Measurements from ENCODE around the gene TMEFF2. TPM values are rescaled to one million over a fixed set of nuclear protein-coding genes. Genes with fewer than 3 reads are reported as not detected.

The TMEFF2 gene
- total RNA-seq, 1 donor: not detected

GRCh38 chr2:191931329-191931728 lies 263.4 kb downstream of the TMEFF2 start:
- no peak overlapping the region for H3K4me3 ChIP-seq (ENCODE audit: low read depth, low read length)
- no peak for TF ChIP-seq CTCF (IDR thresholded peaks at IDR 0.05; ENCODE audit: insufficient read depth, low read depth, low read length)
- no peak for DNase-seq (ENCODE audit: low read depth)

- no peak for TF ChIP-seq CTCF (IDR thresholded peaks at IDR 0.05; ENCODE audit: insufficient read depth, low read depth, low read length)
- DNase-seq (ENCODE audit: low read depth): no peak
- no peak overlapping the region for H3K4me3 ChIP-seq (ENCODE audit: low read depth, low read length)
Measured at GRCh38 chr2:191930205-191930604, 264.5 kb downstream of the TMEFF2 start.

- TF ChIP-seq CTCF (IDR thresholded peaks at IDR 0.05; ENCODE audit: insufficient read depth, low read depth, low read length): no peak
- no peak overlapping the region for H3K4me3 ChIP-seq (ENCODE audit: low read depth, low read length)
- DNase-seq (ENCODE audit: low read depth): no peak
Measured at GRCh38 chr2:191929288-191929687, 265.4 kb downstream of the TMEFF2 start.

GRCh38 chr2:191927991-191928390 lies 266.7 kb downstream of the TMEFF2 start:
- H3K4me3 ChIP-seq (ENCODE audit: low read depth, low read length): no peak overlapping the region
- peak; percentile 53 for DNase-seq (ENCODE audit: low read depth)
- TF ChIP-seq CTCF (IDR thresholded peaks at IDR 0.05; ENCODE audit: insufficient read depth, low read depth, low read length): no peak

GRCh38 chr2:191927319-191927867 lies 267.3 kb downstream of the TMEFF2 start:
- TF ChIP-seq CTCF (IDR thresholded peaks at IDR 0.05; ENCODE audit: insufficient read depth, low read depth, low read length): no peak
- DNase-seq (ENCODE audit: low read depth): peak; percentile 72
- H3K4me3 ChIP-seq (ENCODE audit: low read depth, low read length): no peak overlapping the region

- no peak for DNase-seq (ENCODE audit: low read depth)
- H3K4me3 ChIP-seq (ENCODE audit: low read depth, low read length): no peak overlapping the region
- TF ChIP-seq CTCF (IDR thresholded peaks at IDR 0.05; ENCODE audit: insufficient read depth, low read depth, low read length): no peak
Measured at GRCh38 chr2:191926671-191927070, 268.1 kb downstream of the TMEFF2 start.

GRCh38 chr2:191923652-191923997 lies 271.1 kb downstream of the TMEFF2 start:
- H3K4me3 ChIP-seq (ENCODE audit: low read depth, low read length): no peak overlapping the region
- DNase-seq (ENCODE audit: low read depth): no peak
- TF ChIP-seq CTCF (IDR thresholded peaks at IDR 0.05; ENCODE audit: insufficient read depth, low read depth, low read length): no peak

All from fibroblast of villous mesenchyme (primary cell).